OCI-LY3 (cell line): ENCODE results near the gene CXCL1.

Experiments used
- H2AFZ ChIP-seq: fragments of 200-600, 300-600 bp; shearing (Covaris generic); 2 replicates; pipeline ENCODE4 v1.6.0; 2014; ENCODE audit warnings: antibody characterized with exemption, low read depth, low read length
- H3K27ac ChIP-seq: fragments of 200-600, 300-600 bp; sonication (generic); 2 replicates; pipeline ENCODE4 v1.5.1; 2014; ENCODE audit warnings: mild to moderate bottlenecking, low read length, moderate library complexity, mixed read lengths
- H3K27me3 ChIP-seq: fragments of 200-600, 300-600 bp; sonication (generic); 2 replicates; pipeline ENCODE4 v1.6.1; 2014; ENCODE audit warnings: low read depth, low read length, mixed read lengths
- H3K36me3 ChIP-seq: fragments of 200-600, 300-600 bp; sonication (generic); replicated peaks from 2 replicates; pipeline ENCODE3; 2014; ENCODE audit warnings: low read depth, low read length, mixed read lengths
- H3K4me1 ChIP-seq: fragments of 300-600, 200-600 bp; sonication (generic); 2 replicates; pipeline ENCODE4 v1.6.1; 2014; ENCODE audit warnings: low read length, mixed read lengths
- H3K4me2 ChIP-seq: fragments of 200-600, 300-600 bp; sonication (generic); 2 replicates; pipeline ENCODE4 v1.6.1; 2014; ENCODE audit warnings: low read length, mixed read lengths
- H3K4me3 ChIP-seq: fragments of 300-600, 200-600 bp; sonication (generic); 2 replicates; pipeline ENCODE4 v1.5.1; 2014; ENCODE audit warnings: antibody characterized with exemption, mild to moderate bottlenecking, low read length, moderate library complexity
- H3K79me2 ChIP-seq: fragments of 300-600, 200-600 bp; shearing (Covaris generic); 2 replicates; pipeline ENCODE4 v1.6.1; 2014; ENCODE audit warnings: mild to moderate bottlenecking, low read length, mixed read lengths
- H3K9ac ChIP-seq: fragments of 300-600, 200-600 bp; shearing (Covaris generic); 2 replicates; pipeline ENCODE4 v1.6.0; 2014; ENCODE audit warnings: mild to moderate bottlenecking, low read length, moderate library complexity
- H3K9me3 ChIP-seq: fragments of 200-600, 300-600 bp; shearing (Covaris generic); 2 replicates; pipeline ENCODE4 v1.6.1; 2014; ENCODE audit warnings: low read length, mixed read lengths; ENCODE audit not compliant: insufficient read depth
- H4K20me1 ChIP-seq: fragments of 200-600, 300-600 bp; sonication (generic); 2 replicates; pipeline ENCODE4 v1.6.1; 2016; ENCODE audit warnings: low read length, mixed read lengths; ENCODE audit not compliant: insufficient read depth
- CTCF ChIP-seq: fragments of 200-600, 300-600 bp; sonication (generic); IDR thresholded peaks from 2 replicates; pipeline ENCODE4 v1.5.1; 2014; ENCODE audit warnings: antibody characterized with exemption, low read length, low read depth
- EZH2phosphoT487 ChIP-seq: fragments of 200-600 bp; shearing (Covaris generic); IDR thresholded peaks from 2 replicates; pipeline ENCODE4 v1.6.1; 2018; ENCODE audit warnings: antibody characterized with exemption, mixed run types, low read depth

Gene CXCL1

GRCh38 chr4:73869130-73870055 lies at the start of gene CXCL1:
Gene CXCL1, plus strand, starts transcription at chr4:73869393. Its CDS starts 78 bp downstream, at chr4:73869471.
- Histone ChIP-seq H3K9me3 (no peaks in the 10 kb centered on the region), H3K79me2 (no peaks in the 10 kb centered on the region), H3K4me3 (no peak within 1 kb of the TSS), H3K9ac (no peak within 1 kb of the TSS), H3K4me1 (no peaks in the 10 kb centered on the region), H3K27me3 (peaks cover 5% of the 10 kb centered on the region; the same call in 1 of the 2 replicates), H4K20me1 (no peaks in the 10 kb centered on the region), H3K27ac (no peak within 1 kb of the TSS), H3K4me2 (no peak within 1 kb of the TSS), H3K36me3 (no peaks in the 10 kb centered on the region), H2AFZ (no peak within 1 kb of the TSS)
- no peak for TF ChIP-seq CTCF

- Histone ChIP-seq H3K79me2 (no peaks in the 10 kb centered on the region), H3K9ac (no peak overlapping the region), H3K4me1 (no peaks in the 10 kb centered on the region), H3K36me3 (no peaks in the 10 kb centered on the region), H4K20me1 (no peaks in the 10 kb centered on the region), H3K4me3 (no peak overlapping the region), H3K27ac (no peak overlapping the region), H2AFZ (no peak overlapping the region), H3K27me3 (no peaks in the 10 kb centered on the region), H3K9me3 (no peaks in the 10 kb centered on the region), H3K4me2 (no peak overlapping the region)
- TF ChIP-seq CTCF = no peak
- no peak for TF ChIP-seq EZH2phosphoT487
Observed at GRCh38 chr4:73821325-73821724, 47.9 kb upstream of the CXCL1 start.

- no peaks in the 10 kb centered on the region for H4K20me1 ChIP-seq
- H3K4me2 ChIP-seq = no peak overlapping the region
- no peaks in the 10 kb centered on the region for H3K79me2 ChIP-seq
- H3K36me3 ChIP-seq = no peaks in the 10 kb centered on the region
- no peak overlapping the region for H3K9ac ChIP-seq
- H2AFZ ChIP-seq = no peak overlapping the region
- H3K27me3 ChIP-seq = no peaks in the 10 kb centered on the region
- no peaks in the 10 kb centered on the region for H3K4me1 ChIP-seq
- no peak overlapping the region for H3K4me3 ChIP-seq
- H3K9me3 ChIP-seq = peaks cover 2% of the 10 kb centered on the region; the same call in 1 of the 2 replicates
- TF ChIP-seq EZH2phosphoT487 (no peak), CTCF (no peak)
- no peak overlapping the region for H3K27ac ChIP-seq
Observed at GRCh38 chr4:73822389-73822788, 46.8 kb upstream of the CXCL1 start.

GRCh38 chr4:73822812-73823504 lies 46.2 kb upstream of the CXCL1 start:
- TF ChIP-seq CTCF = no peak
- no peak for TF ChIP-seq EZH2phosphoT487
- H3K9me3 ChIP-seq = peaks cover 8% of the 10 kb centered on the region
- H3K4me3 ChIP-seq = no peak overlapping the region
- no peak overlapping the region for H3K27ac ChIP-seq
- no peak overlapping the region for H2AFZ ChIP-seq
- H3K9ac ChIP-seq = no peak overlapping the region
- H3K4me1 ChIP-seq = no peaks in the 10 kb centered on the region
- no peaks in the 10 kb centered on the region for H3K79me2 ChIP-seq
- no peaks in the 10 kb centered on the region for H4K20me1 ChIP-seq
- no peaks in the 10 kb centered on the region for H3K36me3 ChIP-seq
- no peak overlapping the region for H3K4me2 ChIP-seq
- H3K27me3 ChIP-seq = no peaks in the 10 kb centered on the region
